Right lobe of liver (tissue), 4 donors: ENCODE data around the gene GRID1.

Source experiments
- CTCF ChIP-seq, 4 donors: fragments of 200-600 bp in 3 of 4; fragments of 450-650 bp in 1 of 4; IDR thresholded peaks; one replicate each; pipeline versions ENCODE4 v1.5.1 to v1.8.0; 2016 to 2022; ENCODE audit warnings: antibody characterized with exemption in 4 of 4, mild to moderate bottlenecking in 2 of 4
- POLR2A ChIP-seq: fragments of 450-650 bp; IDR thresholded peaks from one replicate; pipeline ENCODE4 v1.6.1; 2017; ENCODE audit warnings: antibody characterized with exemption, mild to moderate bottlenecking
- donor health status: DM: no; HTN: no; CAD: no.
- donor health status: DM: no; HTN: no; CAD: no.
- donor health status: DM: no; HTN: yes; CAD: no.

GRCh38 chr10:86319676-86320075, 46.9 kb downstream of the GRID1 start:
- TF ChIP-seq CTCF (IDR thresholded peaks at IDR 0.05) (no peak), POLR2A (no peak)
